PC-3 (cell line): Measurements from ENCODE around the gene ENOX2. TPM values are rescaled to one million over a fixed set of nuclear protein-coding genes. Genes with fewer than 3 reads are reported as not detected.

Experiments
- ATAC-seq: fragments of 200-7000 bp; cut with Tn5 transposase; 2 replicates; pipeline ENCODE4 v1.9.1; 2020; ENCODE audit warnings: mild to moderate bottlenecking, moderate library complexity
- BruUV-seq: library from RNA; stranded (reverse); fragments of 400-500 nt; replicated peaks from 2 replicates; lab custom pipeline; 2021; lab: Mats Ljungman, UMichigan
- CTCF ChIA-PET: fragments of 300-600 bp; sonication (Branson Sonifier 250); formaldehyde crosslinking; loops from one replicate; lab custom pipeline; 2022; ENCODE audit warnings: antibody characterized with exemption; lab: Charles Lee
- POLR2A ChIA-PET: fragments of 300-600 bp; sonication (Branson Sonifier 250); formaldehyde crosslinking; loops from one replicate; lab custom pipeline; 2022; ENCODE audit warnings: antibody characterized with exemption; ENCODE audit not compliant: unreplicated experiment; lab: Charles Lee
- DNase-seq: peaks from one replicate; pipeline ENCODE4 v3.0.0-alpha.2; 2015
- H2AFZ ChIP-seq: fragments of 300-600 bp; sonication (generic); 2 replicates; pipeline ENCODE4 v1.6.0; 2016; ENCODE audit warnings: antibody characterized with exemption, low read length
- H3F3A ChIP-seq: fragments of 300-600 bp; sonication (generic); one replicate; pipeline ENCODE4 v1.6.0; 2017; ENCODE audit warnings: antibody characterized with exemption, low read length, control low read depth, mild to moderate bottlenecking; ENCODE audit not compliant: unreplicated experiment
- H3K27ac ChIP-seq: fragments of 300-600 bp; sonication (generic); 2 replicates; pipeline ENCODE4 v1.5.1; 2016; ENCODE audit warnings: mild to moderate bottlenecking, low read length
- H3K27me3 ChIP-seq: fragments of 300-600 bp; sonication (generic); 2 replicates; pipeline ENCODE4 v1.6.1; 2016; ENCODE audit warnings: low read length, mixed read lengths
- H3K36me3 ChIP-seq: fragments of 300-600 bp; sonication (generic); 2 replicates; pipeline ENCODE4 v1.6.1; 2016; ENCODE audit warnings: low read depth, mixed run types, low read length, mixed read lengths
- H3K4me1 ChIP-seq: fragments of 300-600 bp; sonication (generic); 2 replicates; pipeline ENCODE4 v1.5.1; 2016; ENCODE audit warnings: low read length; ENCODE audit not compliant: insufficient read depth
- H3K4me2 ChIP-seq: fragments of 300-600 bp; sonication (generic); 2 replicates; pipeline ENCODE4 v1.6.0; 2016; ENCODE audit warnings: low read length
- H3K4me3 ChIP-seq: fragments of 300-600 bp; sonication (generic); 2 replicates; pipeline ENCODE4 v1.5.1; 2016; ENCODE audit warnings: mild to moderate bottlenecking, low read length, mixed read lengths
- H3K79me2 ChIP-seq: fragments of 300-600 bp; sonication (generic); 2 replicates; pipeline ENCODE4 v1.6.1; 2017; ENCODE audit warnings: low read length, mixed read lengths
- H3K9ac ChIP-seq: fragments of 300-600 bp; sonication (generic); 2 replicates; pipeline ENCODE4 v1.6.0; 2016; ENCODE audit warnings: mild to moderate bottlenecking, low read length
- H3K9me2 ChIP-seq: fragments of 300-600 bp; sonication (generic); replicated peaks from 2 replicates; pipeline ENCODE4 v1.6.1; 2016; ENCODE audit warnings: mixed run types, low read length, mixed read lengths
- H3K9me3 ChIP-seq: fragments of 300-600 bp; sonication (generic); 2 replicates; pipeline ENCODE4 v1.6.1; 2016; ENCODE audit warnings: low read length, mixed read lengths
- H4K20me1 ChIP-seq: fragments of 300-600 bp; sonication (generic); 2 replicates; pipeline ENCODE4 v1.6.1; 2016; ENCODE audit warnings: low read length, mixed read lengths
- EZH2 ChIP-seq: fragments of 300-600 bp; sonication (generic); IDR thresholded peaks from one replicate; pipeline ENCODE4 v1.6.1; 2017; ENCODE audit warnings: antibody characterized with exemption, mild to moderate bottlenecking, low read length; ENCODE audit not compliant: unreplicated experiment
- EZH2phosphoT487 ChIP-seq: fragments of 300-600 bp; sonication (generic); IDR thresholded peaks from 2 replicates; pipeline ENCODE4 v1.6.1; 2018; ENCODE audit warnings: mild to moderate bottlenecking, antibody characterized with exemption, low read length, borderline replicate concordance
- intact Hi-C: fragments of 100-400 bp; cut with micrococcal nuclease; formaldehyde crosslinking; loops from 2 replicates; pipeline ENCODE4 v1.9.0; 2023
- total RNA-seq: library from RNA; depleted of rRNA; stranded (reverse); fragments of >200 nt; gene quantifications from 2 replicates; pipeline ENCODE4 v1.2.3, GENCODE V29; 2014
- TF ChIP-seq, protein P1 (sequence below): fragments of 300-600 bp; sonication (generic); conservative IDR thresholded peaks from 2 replicates; pipeline ENCODE4 v1.5.1; 2017; ENCODE audit warnings: antibody characterized with exemption, low read depth, mild to moderate bottlenecking, low read length

ENOX2 gene
- total RNA-seq, 1 experiment from 2014 or later, result 11.8 TPM

DNA sequence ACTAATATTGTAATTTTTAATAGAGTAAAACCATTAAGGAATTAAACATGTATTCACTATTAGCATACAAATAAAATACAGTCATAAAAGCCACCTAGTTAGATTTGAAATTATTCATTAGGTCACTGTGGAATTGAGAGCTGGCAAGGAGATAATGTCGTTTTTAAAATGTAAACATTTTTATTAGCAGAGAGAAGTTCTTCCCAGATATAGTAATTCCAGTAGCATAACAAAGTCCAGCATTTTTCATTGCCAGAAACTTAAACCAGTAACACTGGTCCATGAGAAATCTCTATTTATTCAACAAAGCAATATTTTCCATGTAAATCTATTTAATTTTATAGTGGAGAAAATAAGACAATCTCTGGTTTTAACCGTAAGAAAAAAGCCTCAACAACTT lies 17.5 kb downstream of the ENOX2 start:
- ChIA-PET CTCF (no interaction called here), POLR2A (no interaction called here)
- peak; percentile 29 for DNase-seq
- Histone ChIP-seq H3K9ac (no peak overlapping the region), H2AFZ (no peak overlapping the region), H3K4me3 (no peak overlapping the region), H3F3A (no peaks in the 10 kb centered on the region), H3K27me3 (no peaks in the 10 kb centered on the region), H3K36me3 (no peaks in the 10 kb centered on the region), H3K27ac (peak overlapping the region; percentile 59), H3K9me3 (no peaks in the 10 kb centered on the region), H3K79me2 (no peaks in the 10 kb centered on the region), H3K9me2 (no peaks in the 10 kb centered on the region), H3K4me2 (peak overlapping the region; percentile 46), H3K4me1 (peaks cover 21% of the 10 kb centered on the region), H4K20me1 (no peaks in the 10 kb centered on the region)
- no TSS peak for BruUV-seq
- peak; percentile 79 for ATAC-seq
- intact Hi-C loops, result loop anchor here (2.0 kb wide), 2 partner anchors 17 to 113 kb away; partner anchors contain the start of gene ENOX2
- TF ChIP-seq EZH2phosphoT487, result no peak
- TF ChIP-seq, protein P1, sequence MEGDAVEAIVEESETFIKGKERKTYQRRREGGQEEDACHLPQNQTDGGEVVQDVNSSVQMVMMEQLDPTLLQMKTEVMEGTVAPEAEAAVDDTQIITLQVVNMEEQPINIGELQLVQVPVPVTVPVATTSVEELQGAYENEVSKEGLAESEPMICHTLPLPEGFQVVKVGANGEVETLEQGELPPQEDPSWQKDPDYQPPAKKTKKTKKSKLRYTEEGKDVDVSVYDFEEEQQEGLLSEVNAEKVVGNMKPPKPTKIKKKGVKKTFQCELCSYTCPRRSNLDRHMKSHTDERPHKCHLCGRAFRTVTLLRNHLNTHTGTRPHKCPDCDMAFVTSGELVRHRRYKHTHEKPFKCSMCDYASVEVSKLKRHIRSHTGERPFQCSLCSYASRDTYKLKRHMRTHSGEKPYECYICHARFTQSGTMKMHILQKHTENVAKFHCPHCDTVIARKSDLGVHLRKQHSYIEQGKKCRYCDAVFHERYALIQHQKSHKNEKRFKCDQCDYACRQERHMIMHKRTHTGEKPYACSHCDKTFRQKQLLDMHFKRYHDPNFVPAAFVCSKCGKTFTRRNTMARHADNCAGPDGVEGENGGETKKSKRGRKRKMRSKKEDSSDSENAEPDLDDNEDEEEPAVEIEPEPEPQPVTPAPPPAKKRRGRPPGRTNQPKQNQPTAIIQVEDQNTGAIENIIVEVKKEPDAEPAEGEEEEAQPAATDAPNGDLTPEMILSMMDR, result no peak
- no peak for TF ChIP-seq EZH2

DNA sequence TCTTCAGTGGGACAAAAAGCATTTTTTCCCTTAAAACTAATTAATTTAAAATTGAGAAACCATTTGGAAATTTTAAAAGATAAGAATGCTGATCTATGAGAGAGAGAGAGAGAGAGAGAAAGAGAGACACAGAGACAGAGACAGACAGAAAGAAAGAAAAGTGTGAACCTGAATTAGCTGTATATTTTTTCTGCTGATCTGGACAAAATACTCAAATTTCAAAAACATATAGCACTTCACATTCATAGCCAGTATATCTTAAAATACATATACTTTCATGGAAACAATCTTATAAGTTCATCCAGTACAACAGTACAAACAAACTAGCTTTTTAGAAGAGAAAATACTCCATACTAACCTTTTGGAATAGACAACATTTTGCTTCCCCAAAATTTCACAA lies 18.4 kb downstream of the ENOX2 start:
- DNase-seq, result no peak
- no peaks in the 10 kb centered on the region for H3K9me2 ChIP-seq
- peak overlapping the region; percentile 59; the same call in 1 of the 2 replicates for H3K27ac ChIP-seq
- TF ChIP-seq, protein P1, result no peak
- TF ChIP-seq EZH2phosphoT487 (no peak), EZH2 (no peak)
- no peaks in the 10 kb centered on the region for H3K36me3 ChIP-seq
- no peak overlapping the region for H2AFZ ChIP-seq
- ATAC-seq, result no peak
- no peak overlapping the region for H3K9ac ChIP-seq
- no peak overlapping the region for H3K4me3 ChIP-seq
- ChIA-PET CTCF (no interaction called here), POLR2A (no interaction called here)
- no peaks in the 10 kb centered on the region for H3F3A ChIP-seq
- no TSS peak for BruUV-seq
- no peaks in the 10 kb centered on the region for H3K79me2 ChIP-seq
- H4K20me1 ChIP-seq, result no peaks in the 10 kb centered on the region
- no peak overlapping the region for H3K4me2 ChIP-seq
- intact Hi-C loops, result loop anchor here (2.0 kb wide), 2 partner anchors 18 to 112 kb away; partner anchors contain the start of gene ENOX2
- no peaks in the 10 kb centered on the region for H3K27me3 ChIP-seq
- no peaks in the 10 kb centered on the region for H3K9me3 ChIP-seq
- H3K4me1 ChIP-seq, result peaks cover 30% of the 10 kb centered on the region

DNA sequence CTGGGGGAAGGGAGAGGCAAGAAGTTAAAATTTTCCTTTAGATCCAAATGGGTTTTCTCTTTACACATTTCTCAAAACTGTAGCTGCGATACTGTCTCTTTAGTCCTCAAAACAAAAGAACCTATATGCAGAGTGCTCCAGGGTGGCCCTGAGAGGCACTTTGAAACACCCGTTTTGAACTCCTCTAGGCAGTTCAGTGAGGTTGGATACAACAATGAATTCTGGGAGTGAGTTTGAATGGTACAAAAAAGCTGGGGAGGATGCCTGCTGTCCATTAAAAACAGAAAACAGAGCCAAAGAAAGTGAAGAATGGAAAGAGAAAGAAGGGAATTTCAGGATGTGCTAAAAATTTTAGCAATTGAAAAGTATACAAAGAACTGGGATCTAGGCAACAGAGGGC lies 23.1 kb downstream of the ENOX2 start:
- H4K20me1 ChIP-seq, result no peaks in the 10 kb centered on the region
- H3K9me3 ChIP-seq, result no peaks in the 10 kb centered on the region
- ChIA-PET POLR2A (no interaction called here), CTCF (no interaction called here)
- H2AFZ ChIP-seq, result no peak overlapping the region
- no peaks in the 10 kb centered on the region for H3K36me3 ChIP-seq
- intact Hi-C loops, result no loop called here
- H3K27ac ChIP-seq, result peak overlapping the region; percentile 58
- ATAC-seq (no peak), DNase-seq (no peak)
- no peak overlapping the region for H3K9ac ChIP-seq
- H3K79me2 ChIP-seq, result no peaks in the 10 kb centered on the region
- no peaks in the 10 kb centered on the region for H3K27me3 ChIP-seq
- no peak overlapping the region for H3K4me3 ChIP-seq
- no peaks in the 10 kb centered on the region for H3K9me2 ChIP-seq
- TF ChIP-seq, protein P1, result no peak
- TF ChIP-seq EZH2 (no peak), EZH2phosphoT487 (no peak)
- H3K4me2 ChIP-seq, result peak overlapping the region; percentile 65
- H3K4me1 ChIP-seq, result peaks cover 36% of the 10 kb centered on the region
- no TSS peak for BruUV-seq
- no peaks in the 10 kb centered on the region for H3F3A ChIP-seq
